Adrenal gland (tissue), 12 donors: Measurements from ENCODE around the gene TEAD3. TPM values are rescaled to one million over a fixed set of nuclear protein-coding genes. Genes with fewer than 3 reads are reported as not detected.

Experiments used
- DNase-seq, 7 donors: peaks; one replicate each; pipeline ENCODE4 v3.0.0-alpha.2; 2019 to 2020
- H3K27ac ChIP-seq, 5 donors: fragments of 200-600 bp; sonication (generic) in 4 of 5; 1 replicate in 3 of 5; 2 replicates in 2 of 5; pipeline versions ENCODE4 v1.5.1 to v1.8.0; 2016 to 2020; ENCODE audit warnings: mild to moderate bottlenecking in 1 of 5
- H3K27me3 ChIP-seq: fragments of 200-600 bp; 2 replicates; pipeline ENCODE4 v1.8.0; 2021
- H3K36me3 ChIP-seq, 2 donors: fragments of 200-600 bp; replicated peaks in 1 of 2; 1 replicate in 1 of 2; 2 replicates in 1 of 2; pipeline versions ENCODE4 v1.5.1 to v1.8.0; 2018 to 2022
- H3K4me1 ChIP-seq, 2 donors: fragments of 200-600 bp; replicated peaks in 1 of 2; 1 replicate in 1 of 2; 2 replicates in 1 of 2; pipeline versions ENCODE4 v1.5.1 to v1.8.0; 2018 to 2021
- H3K4me3 ChIP-seq, 4 donors: fragments of 200-600 bp; sonication (generic) in 3 of 4; one replicate each; pipeline ENCODE4 v1.5.1; 2016 to 2018
- H3K9me3 ChIP-seq, 3 donors: fragments of 200-600 bp; sonication (generic) in 1 of 3; replicated peaks in 1 of 3; 1 replicate in 2 of 3; 2 replicates in 1 of 3; pipeline versions ENCODE4 v1.5.1 to v1.8.0; 2016 to 2021
- POLR2A ChIP-seq, 2 donors: fragments of 450-650 bp; IDR thresholded peaks; one replicate each; pipeline ENCODE4 v1.6.1; 2017; ENCODE audit warnings: antibody characterized with exemption in 2 of 2, mild to moderate bottlenecking in 2 of 2, moderate library complexity in 1 of 2
- WGBS, 4 donors: extraction: QIAGEN DNeasy Blood & Tissue Kit in 2 of 4; methylation state at CpG; one replicate each; pipeline versions ENCODE4 v1.1.5 to v1.1.7; 2013 to 2017; 5-methylcytosine and 5-hydroxymethylcytosine counted together
- intact Hi-C, 2 donors: fragments of 100-400 bp; cut with DNase I; formaldehyde crosslinking; loops; one replicate each; pipeline versions ENCODE4 v1.14.1 to v1.15.0; 2022 to 2023
- polyA plus RNA-seq, 3 donors: library from polyadenylated mRNA; stranded (reverse); fragments of 200-250 nt in 2 of 3; fragments of 350-450 nt in 1 of 3; fragmentation: Illumina TruSeq in 1 of 3; extraction: RNeasy Lipid Tissue Mini Kit (QIAGEN cat#74804) in 1 of 3; gene quantifications; one replicate each; pipeline ENCODE4 v1.2.3, GENCODE V29; 2013 to 2014
- total RNA-seq, 9 donors: library from RNA; depleted of rRNA in 4 of 9; stranded (reverse); fragments of >200 nt in 4 of 9; fragments of 120-200 nt in 1 of 9; fragmentation: NEBNext Ultra II Directional in 1 of 9; extraction: Animal tissue kit (Norgen Biotek cat#: 25700) in 1 of 9; gene quantifications; one replicate each; pipeline versions ENCODE4 v1.1.0 to v1.2.4, GENCODE V29; 2013 to 2023
- TF ChIP-seq, protein P1 (sequence below), 6 experiments: fragments of 450-650 bp in 4 of 6; fragments of 200-600 bp in 2 of 6; sonication (generic) in 1 of 6; IDR thresholded peaks; 1 replicate in 5 of 6; 2 replicates in 1 of 6; pipeline versions ENCODE4 v1.5.1 to v1.8.0; 2016 to 2021; ENCODE audit warnings: antibody characterized with exemption in 6 of 6, mild to moderate bottlenecking in 2 of 6, moderate library complexity in 1 of 6
- donor health status: healthy with polysubstance abuse.
- donor health status: Bipolar disorder and iron deficiency.
- donor health status: DM: yes; HTN: yes; CAD: no.
- donor health status: DM: no; HTN: no; CAD: no.
- donor health status: DM: no; HTN: no; CAD: no.
- donor health status: DM: yes; HTN: yes; CAD: no.

TEAD3 gene
- total and polyA plus RNA-seq, 12 donors = 1.4 to 15.5 (median 8.7) TPM

GRCh38 chr6:35429463-35429862, 67.4 kb downstream of the TEAD3 start:
- Histone ChIP-seq H3K27ac (no peak overlapping the region), H3K4me1 (peaks cover 0 to 3% of the 10 kb centered on the region in 2 donors), H3K36me3 (peaks cover 0 to 23% of the 10 kb centered on the region in 2 donors), H3K4me3 (no peak overlapping the region), H3K9me3 (peaks cover 0 to 6% (median 0%) of the 10 kb centered on the region in 3 donors), H3K27me3 (no peaks in the 10 kb centered on the region)
- TF ChIP-seq, protein P1, sequence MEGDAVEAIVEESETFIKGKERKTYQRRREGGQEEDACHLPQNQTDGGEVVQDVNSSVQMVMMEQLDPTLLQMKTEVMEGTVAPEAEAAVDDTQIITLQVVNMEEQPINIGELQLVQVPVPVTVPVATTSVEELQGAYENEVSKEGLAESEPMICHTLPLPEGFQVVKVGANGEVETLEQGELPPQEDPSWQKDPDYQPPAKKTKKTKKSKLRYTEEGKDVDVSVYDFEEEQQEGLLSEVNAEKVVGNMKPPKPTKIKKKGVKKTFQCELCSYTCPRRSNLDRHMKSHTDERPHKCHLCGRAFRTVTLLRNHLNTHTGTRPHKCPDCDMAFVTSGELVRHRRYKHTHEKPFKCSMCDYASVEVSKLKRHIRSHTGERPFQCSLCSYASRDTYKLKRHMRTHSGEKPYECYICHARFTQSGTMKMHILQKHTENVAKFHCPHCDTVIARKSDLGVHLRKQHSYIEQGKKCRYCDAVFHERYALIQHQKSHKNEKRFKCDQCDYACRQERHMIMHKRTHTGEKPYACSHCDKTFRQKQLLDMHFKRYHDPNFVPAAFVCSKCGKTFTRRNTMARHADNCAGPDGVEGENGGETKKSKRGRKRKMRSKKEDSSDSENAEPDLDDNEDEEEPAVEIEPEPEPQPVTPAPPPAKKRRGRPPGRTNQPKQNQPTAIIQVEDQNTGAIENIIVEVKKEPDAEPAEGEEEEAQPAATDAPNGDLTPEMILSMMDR (IDR thresholded peaks at IDR 0.05) = no peak
- no peak for TF ChIP-seq POLR2A (IDR thresholded peaks at IDR 0.05)
- no peak for DNase-seq
- intact Hi-C loops = no loop called here
- 89 to 100% (median 91%) methylated on average over 2 of the region's 2 CpGs for WGBS, 4 donors

DNA sequence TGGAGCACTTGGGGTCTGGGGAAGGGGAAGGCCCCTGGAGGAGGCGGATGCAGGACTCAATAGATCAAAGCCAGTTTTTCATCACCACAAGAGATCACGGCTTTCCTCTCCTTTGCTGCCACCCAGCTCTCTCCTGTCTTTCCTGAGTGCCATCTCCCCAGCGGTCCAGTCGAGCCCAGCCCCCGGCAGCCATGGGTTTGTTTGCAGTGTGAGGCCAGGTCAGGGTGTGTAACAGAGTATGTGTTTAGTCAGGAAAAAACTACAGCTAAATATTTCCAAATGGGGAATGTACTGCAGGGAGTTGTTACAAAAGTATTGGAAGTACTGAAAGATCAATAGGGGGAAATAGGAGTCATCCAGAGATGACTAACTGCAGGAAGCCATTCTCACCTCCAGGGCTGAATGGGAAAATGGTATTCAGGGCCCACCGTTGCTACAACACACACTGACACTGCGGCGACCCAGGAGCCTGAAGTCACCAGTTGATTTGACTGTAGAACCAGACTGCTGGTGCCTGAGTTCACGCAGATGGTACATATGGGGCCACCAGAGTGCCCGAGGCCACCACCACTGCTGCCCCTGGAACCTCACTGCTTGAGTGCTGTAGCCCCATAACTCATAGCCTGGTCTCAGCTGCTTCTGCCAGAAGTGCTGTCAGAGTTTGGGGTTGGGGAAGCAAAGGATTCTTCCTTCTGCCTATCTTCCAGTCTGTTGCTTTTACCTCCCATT, 68.3 kb downstream of the TEAD3 start:
- Histone ChIP-seq H3K4me3 (no peak overlapping the region), H3K27ac (no peak overlapping the region), H3K27me3 (no peaks in the 10 kb centered on the region), H3K4me1 (peaks cover 0 to 3% of the 10 kb centered on the region in 2 donors), H3K36me3 (peaks cover 0 to 31% of the 10 kb centered on the region in 2 donors), H3K9me3 (peaks cover 0 to 6% (median 0%) of the 10 kb centered on the region in 3 donors)
- intact Hi-C loops = no loop called here
- DNase-seq = no peak
- WGBS, 4 donors = 82 to 93% (median 89%) methylated on average over 9 to 10 of the region's 10 CpGs
- no peak for TF ChIP-seq POLR2A (IDR thresholded peaks at IDR 0.05)
- TF ChIP-seq, protein P1 (IDR thresholded peaks at IDR 0.05) = no peak

DNA sequence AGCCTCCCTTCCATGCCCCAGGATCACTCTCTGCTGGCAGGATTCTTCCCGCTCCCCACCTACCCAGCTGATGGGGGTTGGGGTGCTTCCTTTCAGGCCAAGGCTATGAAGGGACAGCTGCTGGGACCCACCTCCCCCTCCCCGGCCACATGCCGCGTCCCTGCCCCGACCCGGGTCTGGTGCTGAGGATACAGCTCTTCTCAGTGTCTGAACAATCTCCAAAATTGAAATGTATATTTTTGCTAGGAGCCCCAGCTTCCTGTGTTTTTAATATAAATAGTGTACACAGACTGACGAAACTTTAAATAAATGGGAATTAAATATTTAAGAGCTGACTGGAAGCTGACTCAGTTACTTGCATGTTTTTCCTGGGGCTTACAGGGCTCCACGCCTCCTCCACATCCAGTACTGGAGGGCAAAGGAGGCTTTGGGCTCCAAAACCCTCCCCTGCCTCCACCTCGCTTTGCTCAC, 69.0 kb downstream of the TEAD3 start:
- H3K9me3 ChIP-seq = peaks cover 0 to 6% (median 0%) of the 10 kb centered on the region in 3 donors
- peaks cover 0 to 34% of the 10 kb centered on the region in 2 donors for H3K36me3 ChIP-seq
- DNase-seq = no peak
- WGBS, 4 donors = 69 to 82% (median 79%) methylated on average over 7 to 9 of the region's 9 CpGs
- TF ChIP-seq, protein P1 (IDR thresholded peaks at IDR 0.05) = no peak
- TF ChIP-seq POLR2A (IDR thresholded peaks at IDR 0.05) = no peak
- no peaks in the 10 kb centered on the region for H3K27me3 ChIP-seq
- H3K27ac ChIP-seq = no peak overlapping the region
- H3K4me1 ChIP-seq = peaks cover 0 to 3% of the 10 kb centered on the region in 2 donors
- no peak overlapping the region for H3K4me3 ChIP-seq
- intact Hi-C loops = no loop called here

- peaks cover 0 to 36% of the 10 kb centered on the region in 2 donors for H3K36me3 ChIP-seq
Measured at GRCh38 chr6:35427435-35427834, 69.4 kb downstream of the TEAD3 start.

More at GRCh38 chr6:35427435-35427834, 69.4 kb downstream of the TEAD3 start:
- Histone ChIP-seq H3K4me1 (peaks cover 0 to 3% of the 10 kb centered on the region in 2 donors), H3K9me3 (peaks cover 0 to 6% (median 0%) of the 10 kb centered on the region in 3 donors), H3K27ac (no peak overlapping the region), H3K4me3 (no peak overlapping the region), H3K27me3 (no peaks in the 10 kb centered on the region)
- WGBS, 4 donors = 82 to 95% (median 94%) methylated on average over 3 to 5 of the region's 5 CpGs
- DNase-seq = no peak
- TF ChIP-seq, protein P1 (IDR thresholded peaks at IDR 0.05) = no peak
- no peak for TF ChIP-seq POLR2A (IDR thresholded peaks at IDR 0.05)
- intact Hi-C loops = no loop called here
